ELR (cell line): ENCODE measurements around the gene SMAGP.
A peak's percentile ranks its signal among the peaks of the same experiment; 100 is the strongest.
"Not testable (repeated sequence)": the region's sequence is repeated elsewhere in the genome, so short reads cannot be mapped to it uniquely, and the experiment has no call there.

Experiments used
- DNase-seq: peaks from one replicate; pipeline ENCODE4 v3.0.0-alpha.2; 2015; ENCODE audit warnings: low read depth

SMAGP gene

GRCh38 chr12:51264297-51264696, 5.9 kb downstream of the SMAGP start:
- DNase-seq, result no peak

GRCh38 chr12:51263341-51263740, 6.9 kb downstream of the SMAGP start:
- no peak for DNase-seq

- peak; percentile 68 for DNase-seq
Observed at GRCh38 chr12:51262758-51263177, 7.4 kb downstream of the SMAGP start.

GRCh38 chr12:51259600-51259999, 10.6 kb downstream of the SMAGP start:
- not testable (repeated sequence) for DNase-seq

GRCh38 chr12:51254536-51254935, 15.7 kb downstream of the SMAGP start:
- no peak for DNase-seq

GRCh38 chr12:51253276-51253675, 16.9 kb downstream of the SMAGP start:
- DNase-seq, result no peak

GRCh38 chr12:51247523-51248206, 22.6 kb downstream of the SMAGP start:
- no peak for DNase-seq

- peak; percentile 77 for DNase-seq
Observed at GRCh38 chr12:51246254-51246853, 23.9 kb downstream of the SMAGP start.

GRCh38 chr12:51245476-51246253, 24.6 kb downstream of the SMAGP start:
- no peak for DNase-seq

GRCh38 chr12:51244269-51244668, 25.9 kb downstream of the SMAGP start:
- DNase-seq, result peak; percentile 50

GRCh38 chr12:51242876-51243275, 27.3 kb downstream of the SMAGP start:
- DNase-seq, result no peak

GRCh38 chr12:51242120-51242519, 28.1 kb downstream of the SMAGP start:
- no peak for DNase-seq

- DNase-seq, result peak; percentile 63
Observed at GRCh38 chr12:51240971-51241370, 29.2 kb downstream of the SMAGP start.

GRCh38 chr12:51238510-51239334, 31.5 kb downstream of the SMAGP start, which contains the start of gene DAZAP2:
DAZAP2 (plus strand) TSS chr12:51238826; CDS start chr12:51238908, 82 bp downstream.
- peak; percentile 97 for DNase-seq

- DNase-seq, result no peak
Observed at GRCh38 chr12:51238037-51238509, 32.1 kb downstream of the SMAGP start.

- DNase-seq, result no peak
Observed at GRCh38 chr12:51234530-51234929, 35.7 kb downstream of the SMAGP start.

GRCh38 chr12:51232642-51233041, 37.6 kb downstream of the SMAGP start:
- no peak for DNase-seq

GRCh38 chr12:51229116-51229809, 41.0 kb downstream of the SMAGP start:
- no peak for DNase-seq

- no peak for DNase-seq
Observed at GRCh38 chr12:51227962-51228361, 42.3 kb downstream of the SMAGP start.

- DNase-seq, result peak; percentile 50
Observed at GRCh38 chr12:51227112-51227511, 43.1 kb downstream of the SMAGP start.

GRCh38 chr12:51225771-51226170, 44.4 kb downstream of the SMAGP start:
- no peak for DNase-seq
